ENCODE results near the gene TBP. TPM values are rescaled to one million over a fixed set of nuclear protein-coding genes. Genes with fewer than 3 reads are reported as not detected.

TBP gene
- total and polyA plus RNA-seq, 11 donors = 6.5 to 19.1 (median 8.8) TPM

GRCh38 chr6:170578909-170579308, 24.7 kb downstream of the TBP start:
- Histone ChIP-seq H3K9me3 (no peaks in the 10 kb centered on the region), H3K4me3 (no peak overlapping the region), H3K27me3 (no peaks in the 10 kb centered on the region), H3K36me3 (peaks cover 2 to 94% (median 90%) of the 10 kb centered on the region in 9 donors), H3K27ac (no peak overlapping the region), H3K4me1 (peaks cover 0 to 15% (median 5%) of the 10 kb centered on the region in 12 donors)
- TF ChIP-seq POLR2A (IDR thresholded peaks at IDR 0.05) = no peak
- TF ChIP-seq, protein P1, sequence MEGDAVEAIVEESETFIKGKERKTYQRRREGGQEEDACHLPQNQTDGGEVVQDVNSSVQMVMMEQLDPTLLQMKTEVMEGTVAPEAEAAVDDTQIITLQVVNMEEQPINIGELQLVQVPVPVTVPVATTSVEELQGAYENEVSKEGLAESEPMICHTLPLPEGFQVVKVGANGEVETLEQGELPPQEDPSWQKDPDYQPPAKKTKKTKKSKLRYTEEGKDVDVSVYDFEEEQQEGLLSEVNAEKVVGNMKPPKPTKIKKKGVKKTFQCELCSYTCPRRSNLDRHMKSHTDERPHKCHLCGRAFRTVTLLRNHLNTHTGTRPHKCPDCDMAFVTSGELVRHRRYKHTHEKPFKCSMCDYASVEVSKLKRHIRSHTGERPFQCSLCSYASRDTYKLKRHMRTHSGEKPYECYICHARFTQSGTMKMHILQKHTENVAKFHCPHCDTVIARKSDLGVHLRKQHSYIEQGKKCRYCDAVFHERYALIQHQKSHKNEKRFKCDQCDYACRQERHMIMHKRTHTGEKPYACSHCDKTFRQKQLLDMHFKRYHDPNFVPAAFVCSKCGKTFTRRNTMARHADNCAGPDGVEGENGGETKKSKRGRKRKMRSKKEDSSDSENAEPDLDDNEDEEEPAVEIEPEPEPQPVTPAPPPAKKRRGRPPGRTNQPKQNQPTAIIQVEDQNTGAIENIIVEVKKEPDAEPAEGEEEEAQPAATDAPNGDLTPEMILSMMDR (IDR thresholded peaks at IDR 0.05) = no peak
- intact Hi-C loops (cut with DNase I) = no loop called here
- DNase-seq (no peak), ATAC-seq (no peak)

DNA sequence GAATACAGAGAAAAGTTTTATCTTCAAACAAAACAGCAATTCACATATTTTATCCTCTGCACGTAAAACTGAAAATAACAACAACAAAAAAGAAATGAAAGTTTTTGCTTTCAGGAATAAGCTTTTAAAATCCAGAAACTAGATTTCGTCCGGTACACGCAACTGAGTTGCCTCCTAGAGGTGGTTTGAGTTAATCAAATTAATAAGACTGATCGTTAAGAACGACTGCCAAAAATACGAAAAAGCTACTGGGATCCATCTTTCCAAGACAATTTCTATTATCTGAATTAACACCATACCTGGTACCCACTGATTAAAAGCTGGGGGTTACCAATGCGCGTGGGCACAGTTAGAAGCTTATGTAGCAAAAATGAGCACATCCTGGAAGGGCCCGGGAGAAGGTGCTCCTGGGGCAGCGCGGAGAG, 29.6 kb downstream of the TBP start:
- Histone ChIP-seq H3K4me1 (peaks cover 0 to 24% (median 11%) of the 10 kb centered on the region in 12 donors), H3K36me3 (peaks cover 2 to 46% (median 41%) of the 10 kb centered on the region in 9 donors), H3K27ac (peak overlapping the region; percentile 51 to 94 (median 90)), H3K4me3 (peak overlapping the region; percentile 76 to 100 (median 92)), H3K27me3 (no peaks in the 10 kb centered on the region), H3K9me3 (no peaks in the 10 kb centered on the region)
- DNase-seq (no peak), ATAC-seq (no peak)
- intact Hi-C loops (cut with DNase I) = loop anchor here in 3 of 10 donors (1.0 to 2.0 kb wide), 2 partner anchors 29 kb away; partner anchors contain the start of gene TBP (in 3 of the 3)
- 1 to 2% (median 2%) methylated on average over 12 of the region's 12 CpGs for WGBS, 4 donors
- TF ChIP-seq, protein P1 (IDR thresholded peaks at IDR 0.05) = no peak
- TF ChIP-seq POLR2A (IDR thresholded peaks at IDR 0.05) = no peak

- Histone ChIP-seq H3K9me3 (no peaks in the 10 kb centered on the region), H3K27me3 (no peaks in the 10 kb centered on the region), H3K27ac (peak within 1 kb of the TSS; percentile 51 to 94 (median 90)), H3K4me3 (peak within 1 kb of the TSS; percentile 76 to 100 (median 92)), H3K36me3 (peaks cover 2 to 40% (median 35%) of the 10 kb centered on the region in 9 donors), H3K4me1 (peaks cover 0 to 24% (median 11%) of the 10 kb centered on the region in 12 donors)
- intact Hi-C loops (cut with DNase I) = loop anchor here in 3 of 10 donors (1.0 to 2.0 kb wide), 2 partner anchors 30 kb away; partner anchors contain the start of gene TBP (in 3 of the 3)
- DNase-seq = peak; percentile 93 to 96 (median 95)
- peak; percentile 98 to 100 (median 98) for ATAC-seq
- peak in 1 of 2 donors; percentile 70 for TF ChIP-seq POLR2A (IDR thresholded peaks at IDR 0.05)
- TF ChIP-seq, protein P1 (IDR thresholded peaks at IDR 0.05) = peak in 1 of 12 donors; percentile 2
- WGBS, 4 donors = 0% methylated on average over 31 to 81 of the region's 81 CpGs
These were observed 30.2 kb downstream of the TBP start, which contains the start of gene PDCD2 for GRCh38 chr6:170584181-170584953. PDCD2 (minus strand) TSS chr6:170584637; CDS start chr6:170584581, 56 bp downstream.

- peaks cover 0 to under 1% (median 0%) of the 10 kb centered on the region in 12 donors for H3K9me3 ChIP-seq
- WGBS, 4 donors = 10 to 14% (median 10%) methylated on average over 6 of the region's 6 CpGs
- no peak for TF ChIP-seq POLR2A (IDR thresholded peaks at IDR 0.05)
- TF ChIP-seq, protein P1 (IDR thresholded peaks at IDR 0.05) = no peak
These were observed 30.9 kb downstream of the TBP start for GRCh38 chr6:170584954-170585498.

More at GRCh38 chr6:170584954-170585498, 30.9 kb downstream of the TBP start:
- H3K36me3 ChIP-seq = peaks cover 0 to 33% (median 30%) of the 10 kb centered on the region in 9 donors
- H3K27me3 ChIP-seq = no peaks in the 10 kb centered on the region
- ATAC-seq (peak in 1 of 4 donors; percentile 17), DNase-seq (no peak)
- intact Hi-C loops (cut with DNase I) = loop anchor here in 3 of 10 donors (1.0 to 2.0 kb wide), 2 partner anchors 30 to 31 kb away; partner anchors contain the start of gene TBP (in 3 of the 3)
- H3K4me3 ChIP-seq = peak overlapping the region; percentile 76 to 100 (median 92)
- peak overlapping the region; percentile 51 to 94 (median 90) for H3K27ac ChIP-seq
- H3K4me1 ChIP-seq = peaks cover 0 to 24% (median 11%) of the 10 kb centered on the region in 12 donors

Measured in heart left ventricle (tissue), 16 donors.